T-helper 1 cell (primary cell): ENCODE data around the gene PPFIA1.

Experiments used
- DNase-seq, 5 donors: peaks; one replicate each; pipeline ENCODE4 v3.0.0-alpha.2; 2012 to 2020

PPFIA1 gene

GRCh38 chr11:70298243-70298915 is 27.9 kb downstream of the PPFIA1 start:
- no peak for DNase-seq

- no peak for DNase-seq
Measured at GRCh38 chr11:70299636-70300035, 29.1 kb downstream of the PPFIA1 start.

GRCh38 chr11:70301191-70301590 is 30.7 kb downstream of the PPFIA1 start:
- no peak for DNase-seq

- DNase-seq: no peak
Measured at GRCh38 chr11:70301721-70302418, 31.4 kb downstream of the PPFIA1 start.

- DNase-seq: no peak
Measured at GRCh38 chr11:70302419-70302752, 31.9 kb downstream of the PPFIA1 start.

- no peak for DNase-seq
Measured at GRCh38 chr11:70303070-70303469, 32.6 kb downstream of the PPFIA1 start.

GRCh38 chr11:70304208-70304603 is 33.7 kb downstream of the PPFIA1 start:
- DNase-seq: no peak

- no peak for DNase-seq
Measured at GRCh38 chr11:70305501-70305900, 35.0 kb downstream of the PPFIA1 start.

GRCh38 chr11:70306586-70307033 is 36.1 kb downstream of the PPFIA1 start:
- no peak for DNase-seq

- DNase-seq: no peak
Measured at GRCh38 chr11:70307176-70307575, 36.7 kb downstream of the PPFIA1 start.

- no peak for DNase-seq
Measured at GRCh38 chr11:70311616-70312015, 41.1 kb downstream of the PPFIA1 start.

- no peak for DNase-seq
Measured at GRCh38 chr11:70312401-70313357, 42.2 kb downstream of the PPFIA1 start.

- no peak for DNase-seq
Measured at GRCh38 chr11:70313945-70314344, 43.5 kb downstream of the PPFIA1 start.

- no peak for DNase-seq
Measured at GRCh38 chr11:70314730-70315129, 44.2 kb downstream of the PPFIA1 start.

GRCh38 chr11:70315716-70316115 is 45.2 kb downstream of the PPFIA1 start:
- no peak for DNase-seq

- no peak for DNase-seq
Measured at GRCh38 chr11:70317581-70318305, 47.3 kb downstream of the PPFIA1 start.

- no peak for DNase-seq
Measured at GRCh38 chr11:70319396-70320076, 49.0 kb downstream of the PPFIA1 start.

GRCh38 chr11:70322666-70323065 is 52.2 kb downstream of the PPFIA1 start:
- no peak for DNase-seq

- DNase-seq: no peak
Measured at GRCh38 chr11:70323806-70324205, 53.3 kb downstream of the PPFIA1 start.

- no peak for DNase-seq
Measured at GRCh38 chr11:70324376-70325115, 54.1 kb downstream of the PPFIA1 start.

- DNase-seq: no peak
Measured at GRCh38 chr11:70325824-70326223, 55.3 kb downstream of the PPFIA1 start.
